SK-N-DZ (cell line): ENCODE data around the gene RXRB.

Source experiments
- DNase-seq: peaks from one replicate; pipeline ENCODE4 v3.0.0-alpha.2; 2015; ENCODE audit warnings: low spot score

Gene RXRB

GRCh38 chr6:33212857-33213165, 12.3 kb upstream of the RXRB start:
- DNase-seq = no peak

GRCh38 chr6:33211666-33212422, 11.4 kb upstream of the RXRB start:
- no peak for DNase-seq

- DNase-seq = no peak
Observed at GRCh38 chr6:33211136-33211535, 10.7 kb upstream of the RXRB start.

- DNase-seq = no peak
Observed at GRCh38 chr6:33209856-33210255, 9.4 kb upstream of the RXRB start.

GRCh38 chr6:33208091-33208967, 7.9 kb upstream of the RXRB start, which contains the start of gene RING1:
RING1 (plus strand) TSS chr6:33208500; CDS start chr6:33208823, 323 bp downstream.
- peak; percentile 71 for DNase-seq

- DNase-seq = no peak
Observed at GRCh38 chr6:33207552-33208090, 7.2 kb upstream of the RXRB start.

GRCh38 chr6:33206864-33207551, 6.5 kb upstream of the RXRB start:
- no peak for DNase-seq

- DNase-seq = no peak
Observed at GRCh38 chr6:33206027-33206863, 5.8 kb upstream of the RXRB start.

- DNase-seq = no peak
Observed at GRCh38 chr6:33205191-33206026, 4.9 kb upstream of the RXRB start.

GRCh38 chr6:33204415-33205190, 4.1 kb upstream of the RXRB start, which contains the start of gene HSD17B8:
HSD17B8 (plus strand) TSS chr6:33204655; CDS start chr6:33204669, 14 bp downstream.
- DNase-seq = peak; percentile 89

GRCh38 chr6:33204165-33204414, 3.6 kb upstream of the RXRB start:
- DNase-seq = no peak

GRCh38 chr6:33203443-33204164, 3.1 kb upstream of the RXRB start:
- DNase-seq = no peak

- no peak for DNase-seq
Observed at GRCh38 chr6:33202799-33203198, 2.3 kb upstream of the RXRB start.

- no peak for DNase-seq
Observed at GRCh38 chr6:33201935-33202334, 1.5 kb upstream of the RXRB start.

GRCh38 chr6:33201147-33201545, 681 bp upstream of the RXRB start:
- DNase-seq = no peak

- DNase-seq = peak; percentile 85
Observed at GRCh38 chr6:33199687-33200218, 712 bp downstream of the RXRB start.

- DNase-seq = no peak
Observed at GRCh38 chr6:33198853-33199436, 1.5 kb downstream of the RXRB start.

- DNase-seq = no peak
Observed at GRCh38 chr6:33198159-33198852, 2.2 kb downstream of the RXRB start.
